Activated naive CD8-positive, alpha-beta T cell treated with anti-CD3 and anti-CD28 coated beads, Interleukin-2, amount 10 ng/mL, durations not matched to agents 7 days and 5 days (primary cell): ENCODE measurements around the gene SORBS2. TPM values are rescaled to one million over a fixed set of nuclear protein-coding genes. Genes with fewer than 3 reads are reported as not detected.

Source experiments
- ATAC-seq: fragments of 150-1000 bp; cut with Tn5 transposase; one replicate; pipeline ENCODE4 v1.10.0; 2021; ENCODE audit warnings: low read depth, moderate library complexity
- POLR2A ChIA-PET: fragments of 350-600 bp; sonication (Branson Sonifier 250); formaldehyde crosslinking; loops from one replicate; lab custom pipeline; 2021; ENCODE audit warnings: antibody characterized with exemption; lab: Charles Lee
- DNase-seq: peaks from one replicate; pipeline ENCODE4 v3.0.0; 2021
- H3K27ac Mint-ChIP-seq: one replicate; pipeline ENCODE4 v1.8.0; 2022; ENCODE audit warnings: mild to moderate bottlenecking, mixed read lengths
- H3K27me3 Mint-ChIP-seq: one replicate; pipeline ENCODE4 v1.8.0; 2022; ENCODE audit warnings: mild to moderate bottlenecking, moderate library complexity, mixed read lengths
- H3K36me3 Mint-ChIP-seq: one replicate; pipeline ENCODE4 v1.8.0; 2021; ENCODE audit warnings: mild to moderate bottlenecking, mixed read lengths
- H3K4me1 Mint-ChIP-seq: one replicate; pipeline ENCODE4 v1.8.0; 2021; ENCODE audit warnings: mixed read lengths
- H3K4me3 Mint-ChIP-seq: one replicate; pipeline ENCODE4 v1.8.0; 2022; ENCODE audit warnings: mild to moderate bottlenecking, moderate library complexity, mixed read lengths
- H3K9me3 Mint-ChIP-seq: one replicate; pipeline ENCODE4 v1.8.0; 2021; ENCODE audit warnings: mixed read lengths
- total RNA-seq, 2 experiments: library from RNA; stranded (reverse); gene quantifications; one replicate each; pipeline ENCODE4 v1.2.3, GENCODE V29; 2021

The SORBS2 gene
- total RNA-seq, 2 experiments from 2014 or later, result not detected

- ATAC-seq (no peak), DNase-seq (no peak)
- no peak overlapping the region for H3K4me3 Mint-ChIP-seq
- peaks cover 2% of the 10 kb centered on the region for H3K9me3 Mint-ChIP-seq
- H3K4me1 Mint-ChIP-seq, result no peaks in the 10 kb centered on the region
- POLR2A ChIA-PET, result no interaction called here
- peaks cover 5% of the 10 kb centered on the region for H3K27me3 Mint-ChIP-seq
- no peaks in the 10 kb centered on the region for H3K36me3 Mint-ChIP-seq
- no peak overlapping the region for H3K27ac Mint-ChIP-seq
Measured at GRCh38 chr4:185767528-185767927, 44.5 kb downstream of the SORBS2 start.

- ATAC-seq (no peak), DNase-seq (no peak)
- Mint-ChIP-seq H3K27ac (no peak overlapping the region), H3K4me1 (no peaks in the 10 kb centered on the region), H3K36me3 (no peaks in the 10 kb centered on the region), H3K4me3 (no peak overlapping the region), H3K9me3 (no peaks in the 10 kb centered on the region), H3K27me3 (peaks cover 5% of the 10 kb centered on the region)
- POLR2A ChIA-PET, result no interaction called here
Measured at GRCh38 chr4:185764876-185765275, 47.1 kb downstream of the SORBS2 start.

GRCh38 chr4:185761352-185762235, 50.4 kb downstream of the SORBS2 start:
- Mint-ChIP-seq H3K4me3 (no peak overlapping the region), H3K27ac (no peak overlapping the region), H3K9me3 (no peaks in the 10 kb centered on the region), H3K36me3 (no peaks in the 10 kb centered on the region), H3K4me1 (no peaks in the 10 kb centered on the region), H3K27me3 (peaks cover 7% of the 10 kb centered on the region)
- POLR2A ChIA-PET, result no interaction called here
- DNase-seq (no peak), ATAC-seq (no peak)

GRCh38 chr4:185758807-185759206, 53.2 kb downstream of the SORBS2 start:
- no peaks in the 10 kb centered on the region for H3K4me1 Mint-ChIP-seq
- H3K36me3 Mint-ChIP-seq, result no peaks in the 10 kb centered on the region
- POLR2A ChIA-PET, result no interaction called here
- no peak overlapping the region for H3K27ac Mint-ChIP-seq
- H3K4me3 Mint-ChIP-seq, result no peak overlapping the region
- H3K9me3 Mint-ChIP-seq, result no peaks in the 10 kb centered on the region
- DNase-seq (no peak), ATAC-seq (no peak)
- H3K27me3 Mint-ChIP-seq, result peaks cover 2% of the 10 kb centered on the region

GRCh38 chr4:185755451-185755850, 56.5 kb downstream of the SORBS2 start:
- Mint-ChIP-seq H3K4me1 (no peaks in the 10 kb centered on the region), H3K36me3 (no peaks in the 10 kb centered on the region), H3K27me3 (peaks cover 2% of the 10 kb centered on the region), H3K9me3 (no peaks in the 10 kb centered on the region), H3K4me3 (no peak overlapping the region), H3K27ac (no peak overlapping the region)
- no peak for ATAC-seq
- DNase-seq, result no peak
- POLR2A ChIA-PET, result no interaction called here

GRCh38 chr4:185754961-185755360, 57.0 kb downstream of the SORBS2 start:
- Mint-ChIP-seq H3K4me1 (no peaks in the 10 kb centered on the region), H3K27ac (no peak overlapping the region), H3K9me3 (no peaks in the 10 kb centered on the region), H3K27me3 (peaks cover 2% of the 10 kb centered on the region), H3K4me3 (no peak overlapping the region), H3K36me3 (no peaks in the 10 kb centered on the region)
- POLR2A ChIA-PET, result no interaction called here
- ATAC-seq, result no peak
- no peak for DNase-seq

GRCh38 chr4:185752872-185753271, 59.1 kb downstream of the SORBS2 start:
- no peak for ATAC-seq
- POLR2A ChIA-PET, result no interaction called here
- Mint-ChIP-seq H3K27ac (no peak overlapping the region), H3K4me1 (no peaks in the 10 kb centered on the region), H3K9me3 (no peaks in the 10 kb centered on the region), H3K4me3 (no peak overlapping the region), H3K27me3 (no peaks in the 10 kb centered on the region), H3K36me3 (no peaks in the 10 kb centered on the region)
- no peak for DNase-seq

GRCh38 chr4:185749858-185750257, 62.1 kb downstream of the SORBS2 start:
- ATAC-seq, result no peak
- peaks cover 2% of the 10 kb centered on the region for H3K27me3 Mint-ChIP-seq
- no peak overlapping the region for H3K4me3 Mint-ChIP-seq
- no peak overlapping the region for H3K27ac Mint-ChIP-seq
- POLR2A ChIA-PET, result no interaction called here
- no peak for DNase-seq
- no peaks in the 10 kb centered on the region for H3K4me1 Mint-ChIP-seq
- H3K9me3 Mint-ChIP-seq, result no peaks in the 10 kb centered on the region
- no peaks in the 10 kb centered on the region for H3K36me3 Mint-ChIP-seq

- ATAC-seq (no peak), DNase-seq (no peak)
- H3K4me1 Mint-ChIP-seq, result no peaks in the 10 kb centered on the region
- no peak overlapping the region for H3K4me3 Mint-ChIP-seq
- H3K9me3 Mint-ChIP-seq, result no peaks in the 10 kb centered on the region
- H3K27me3 Mint-ChIP-seq, result peaks cover 4% of the 10 kb centered on the region
- POLR2A ChIA-PET, result no interaction called here
- H3K27ac Mint-ChIP-seq, result no peak overlapping the region
- no peaks in the 10 kb centered on the region for H3K36me3 Mint-ChIP-seq
Measured at GRCh38 chr4:185748901-185749390, 63.0 kb downstream of the SORBS2 start.

GRCh38 chr4:185745891-185746290, 66.1 kb downstream of the SORBS2 start:
- H3K9me3 Mint-ChIP-seq, result no peaks in the 10 kb centered on the region
- peaks cover 8% of the 10 kb centered on the region for H3K27me3 Mint-ChIP-seq
- DNase-seq (no peak), ATAC-seq (no peak)
- no peaks in the 10 kb centered on the region for H3K4me1 Mint-ChIP-seq
- no peaks in the 10 kb centered on the region for H3K36me3 Mint-ChIP-seq
- H3K4me3 Mint-ChIP-seq, result no peak overlapping the region
- POLR2A ChIA-PET, result no interaction called here
- no peak overlapping the region for H3K27ac Mint-ChIP-seq

- peaks cover 8% of the 10 kb centered on the region for H3K27me3 Mint-ChIP-seq
- ATAC-seq (no peak), DNase-seq (no peak)
- no peak overlapping the region for H3K27ac Mint-ChIP-seq
- H3K36me3 Mint-ChIP-seq, result no peaks in the 10 kb centered on the region
- H3K9me3 Mint-ChIP-seq, result no peaks in the 10 kb centered on the region
- H3K4me1 Mint-ChIP-seq, result no peaks in the 10 kb centered on the region
- H3K4me3 Mint-ChIP-seq, result no peak overlapping the region
- POLR2A ChIA-PET, result no interaction called here
Measured at GRCh38 chr4:185744946-185745345, 67.0 kb downstream of the SORBS2 start.

- H3K27me3 Mint-ChIP-seq, result peaks cover 8% of the 10 kb centered on the region
- no peak overlapping the region for H3K27ac Mint-ChIP-seq
- POLR2A ChIA-PET, result no interaction called here
- H3K36me3 Mint-ChIP-seq, result no peaks in the 10 kb centered on the region
- H3K4me1 Mint-ChIP-seq, result no peaks in the 10 kb centered on the region
- H3K9me3 Mint-ChIP-seq, result no peaks in the 10 kb centered on the region
- no peak overlapping the region for H3K4me3 Mint-ChIP-seq
- ATAC-seq (no peak), DNase-seq (no peak)
Measured at GRCh38 chr4:185744488-185744862, 67.5 kb downstream of the SORBS2 start.

GRCh38 chr4:185743722-185744487, 68.1 kb downstream of the SORBS2 start:
- H3K9me3 Mint-ChIP-seq, result no peaks in the 10 kb centered on the region
- no peak overlapping the region for H3K27ac Mint-ChIP-seq
- H3K27me3 Mint-ChIP-seq, result peaks cover 8% of the 10 kb centered on the region
- H3K36me3 Mint-ChIP-seq, result no peaks in the 10 kb centered on the region
- POLR2A ChIA-PET, result no interaction called here
- no peaks in the 10 kb centered on the region for H3K4me1 Mint-ChIP-seq
- ATAC-seq (no peak), DNase-seq (no peak)
- no peak overlapping the region for H3K4me3 Mint-ChIP-seq

GRCh38 chr4:185742766-185743165, 69.2 kb downstream of the SORBS2 start:
- no peak overlapping the region for H3K4me3 Mint-ChIP-seq
- no peaks in the 10 kb centered on the region for H3K9me3 Mint-ChIP-seq
- POLR2A ChIA-PET, result no interaction called here
- no peaks in the 10 kb centered on the region for H3K4me1 Mint-ChIP-seq
- H3K27me3 Mint-ChIP-seq, result peaks cover 8% of the 10 kb centered on the region
- no peak for ATAC-seq
- no peak for DNase-seq
- no peaks in the 10 kb centered on the region for H3K36me3 Mint-ChIP-seq
- no peak overlapping the region for H3K27ac Mint-ChIP-seq
